ENCODE measurements around the gene ASTN2. TPM values are rescaled to one million over a fixed set of nuclear protein-coding genes. Genes with fewer than 3 reads are reported as not detected.

ASTN2 gene
- total RNA-seq, 1 experiment from 2014 or later, result 4.8 TPM

DNA sequence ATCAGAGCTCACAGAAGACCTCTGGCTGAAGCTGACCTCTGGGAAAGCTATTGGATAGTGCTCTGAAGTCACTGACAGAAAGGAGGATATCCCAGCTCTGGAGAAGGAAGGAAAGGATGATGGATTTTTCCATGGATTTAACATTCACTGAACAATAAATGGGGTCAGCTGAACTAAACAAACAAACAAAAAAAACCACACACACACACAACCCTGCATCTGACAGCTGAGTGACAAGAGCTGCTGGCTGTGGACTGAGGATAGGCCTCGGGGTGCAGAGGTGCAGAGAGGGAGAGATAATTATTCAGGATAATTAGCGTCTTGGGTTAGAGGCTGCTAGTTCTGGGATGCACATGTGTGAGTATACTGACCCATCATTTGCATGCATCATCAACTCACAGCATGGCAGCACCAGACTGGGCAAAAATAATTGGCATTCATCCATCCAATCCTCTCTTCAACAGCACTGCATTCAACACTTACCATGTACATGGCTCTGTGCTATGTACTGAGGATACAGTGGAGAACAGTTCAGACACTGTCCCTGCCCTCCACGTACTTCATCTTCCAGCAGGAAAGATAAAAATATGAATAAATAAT is 859.2 kb downstream of the ASTN2 start:
- Histone ChIP-seq H3K9me2 (ENCODE audit: insufficient read depth) (no peaks in the 10 kb centered on the region), H3K4me2 (ENCODE audit: low read length) (no peak overlapping the region), H3K36me3 (ENCODE audit: control insufficient read depth in 1 of 2, insufficient read depth in 2 of 2, low read length in 2 of 2) (no peaks in the 10 kb centered on the region), H3K27ac (ENCODE audit: low read depth, low read length) (no peak overlapping the region), H3K9ac (ENCODE audit: low read length) (no peak overlapping the region), H3K27me3 (ENCODE audit: insufficient read depth, low read length) (peaks cover 3% of the 10 kb centered on the region; the same call in 1 of the 2 replicates), H3K9me3 (ENCODE audit: control insufficient read depth in 1 of 2, insufficient read depth in 1 of 2, low read depth in 1 of 2, low read length in 2 of 2) (no peaks in the 10 kb centered on the region), H4K20me1 (ENCODE audit: insufficient read depth) (no peaks in the 10 kb centered on the region), H3K4me1 (ENCODE audit: control insufficient read depth in 1 of 2, insufficient read depth in 2 of 2, low read length in 2 of 2) (no peaks in the 10 kb centered on the region), H3K79me2 (ENCODE audit: insufficient read depth, low read length) (no peaks in the 10 kb centered on the region), H3K4me3 (replicated peaks in 1 of 2; ENCODE audit: low read depth in 1 of 2, low read length in 2 of 2) (no peak overlapping the region), H2AFZ (ENCODE audit: low read depth, low read length, poor library complexity, severe bottlenecking) (no peak overlapping the region)
- ChIA-PET RAD21 (ENCODE audit: low non-redundant PET in 1 of 2, low total read pairs in 2 of 2, uncharacterized antibody in 2 of 2, unreplicated experiment in 2 of 2) (no interaction called here), CTCF (no interaction called here), POLR2A (no interaction called here)
- ATAC-seq, result no peak
- no TSS peak for BruUV-seq (replicated peaks)
- no peak for DNase-seq (ENCODE audit: low read depth, low spot score)
- TF ChIP-seq TCF7L2 (IDR thresholded peaks at IDR 0.05; ENCODE audit: borderline replicate concordance, extremely low read depth, insufficient read depth, insufficient read length) (no peak), SIN3A (IDR thresholded peaks at IDR 0.05; ENCODE audit: low read depth) (no peak), POLR2A (IDR thresholded peaks at IDR 0.05; ENCODE audit: borderline replicate concordance, extremely low read depth, insufficient read depth, insufficient read length) (no peak), RAD21 (IDR thresholded peaks at IDR 0.05; ENCODE audit: low read depth) (no peak), CEBPB (IDR thresholded peaks at IDR 0.05; ENCODE audit: low read depth) (no peak), YY1 (IDR thresholded peaks at IDR 0.05; ENCODE audit: extremely low read depth, insufficient replicate concordance, low read depth, low read length) (no peak), ZNF274 (IDR thresholded peaks at IDR 0.05; ENCODE audit: low read depth, low read length) (no peak), ELF1 (IDR thresholded peaks at IDR 0.05; ENCODE audit: borderline replicate concordance, low read depth) (no peak), JUND (IDR thresholded peaks at IDR 0.05) (no peak), EZH2 (IDR thresholded peaks at IDR 0.05) (no peak), ZFX (IDR thresholded peaks at IDR 0.05) (no peak), EGR1 (IDR thresholded peaks at IDR 0.05; ENCODE audit: low read depth) (no peak), SP1 (IDR thresholded peaks at IDR 0.05; ENCODE audit: low read depth) (no peak), CBX3 (IDR thresholded peaks at IDR 0.05; ENCODE audit: low read depth) (no peak), EZH2phosphoT487 (IDR thresholded peaks at IDR 0.05; ENCODE audit: borderline replicate concordance) (no peak)
- TF ChIP-seq, protein P1, sequence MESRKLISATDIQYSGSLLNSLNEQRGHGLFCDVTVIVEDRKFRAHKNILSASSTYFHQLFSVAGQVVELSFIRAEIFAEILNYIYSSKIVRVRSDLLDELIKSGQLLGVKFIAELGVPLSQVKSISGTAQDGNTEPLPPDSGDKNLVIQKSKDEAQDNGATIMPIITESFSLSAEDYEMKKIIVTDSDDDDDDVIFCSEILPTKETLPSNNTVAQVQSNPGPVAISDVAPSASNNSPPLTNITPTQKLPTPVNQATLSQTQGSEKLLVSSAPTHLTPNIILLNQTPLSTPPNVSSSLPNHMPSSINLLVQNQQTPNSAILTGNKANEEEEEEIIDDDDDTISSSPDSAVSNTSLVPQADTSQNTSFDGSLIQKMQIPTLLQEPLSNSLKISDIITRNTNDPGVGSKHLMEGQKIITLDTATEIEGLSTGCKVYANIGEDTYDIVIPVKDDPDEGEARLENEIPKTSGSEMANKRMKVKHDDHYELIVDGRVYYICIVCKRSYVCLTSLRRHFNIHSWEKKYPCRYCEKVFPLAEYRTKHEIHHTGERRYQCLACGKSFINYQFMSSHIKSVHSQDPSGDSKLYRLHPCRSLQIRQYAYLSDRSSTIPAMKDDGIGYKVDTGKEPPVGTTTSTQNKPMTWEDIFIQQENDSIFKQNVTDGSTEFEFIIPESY (IDR thresholded peaks at IDR 0.05; ENCODE audit: extremely low read depth, insufficient replicate concordance, low read length), result no peak
- TF ChIP-seq, protein P2, sequence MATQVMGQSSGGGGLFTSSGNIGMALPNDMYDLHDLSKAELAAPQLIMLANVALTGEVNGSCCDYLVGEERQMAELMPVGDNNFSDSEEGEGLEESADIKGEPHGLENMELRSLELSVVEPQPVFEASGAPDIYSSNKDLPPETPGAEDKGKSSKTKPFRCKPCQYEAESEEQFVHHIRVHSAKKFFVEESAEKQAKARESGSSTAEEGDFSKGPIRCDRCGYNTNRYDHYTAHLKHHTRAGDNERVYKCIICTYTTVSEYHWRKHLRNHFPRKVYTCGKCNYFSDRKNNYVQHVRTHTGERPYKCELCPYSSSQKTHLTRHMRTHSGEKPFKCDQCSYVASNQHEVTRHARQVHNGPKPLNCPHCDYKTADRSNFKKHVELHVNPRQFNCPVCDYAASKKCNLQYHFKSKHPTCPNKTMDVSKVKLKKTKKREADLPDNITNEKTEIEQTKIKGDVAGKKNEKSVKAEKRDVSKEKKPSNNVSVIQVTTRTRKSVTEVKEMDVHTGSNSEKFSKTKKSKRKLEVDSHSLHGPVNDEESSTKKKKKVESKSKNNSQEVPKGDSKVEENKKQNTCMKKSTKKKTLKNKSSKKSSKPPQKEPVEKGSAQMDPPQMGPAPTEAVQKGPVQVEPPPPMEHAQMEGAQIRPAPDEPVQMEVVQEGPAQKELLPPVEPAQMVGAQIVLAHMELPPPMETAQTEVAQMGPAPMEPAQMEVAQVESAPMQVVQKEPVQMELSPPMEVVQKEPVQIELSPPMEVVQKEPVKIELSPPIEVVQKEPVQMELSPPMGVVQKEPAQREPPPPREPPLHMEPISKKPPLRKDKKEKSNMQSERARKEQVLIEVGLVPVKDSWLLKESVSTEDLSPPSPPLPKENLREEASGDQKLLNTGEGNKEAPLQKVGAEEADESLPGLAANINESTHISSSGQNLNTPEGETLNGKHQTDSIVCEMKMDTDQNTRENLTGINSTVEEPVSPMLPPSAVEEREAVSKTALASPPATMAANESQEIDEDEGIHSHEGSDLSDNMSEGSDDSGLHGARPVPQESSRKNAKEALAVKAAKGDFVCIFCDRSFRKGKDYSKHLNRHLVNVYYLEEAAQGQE (IDR thresholded peaks at IDR 0.05; ENCODE audit: low read depth), result no peak
- TF ChIP-seq, protein P3, sequence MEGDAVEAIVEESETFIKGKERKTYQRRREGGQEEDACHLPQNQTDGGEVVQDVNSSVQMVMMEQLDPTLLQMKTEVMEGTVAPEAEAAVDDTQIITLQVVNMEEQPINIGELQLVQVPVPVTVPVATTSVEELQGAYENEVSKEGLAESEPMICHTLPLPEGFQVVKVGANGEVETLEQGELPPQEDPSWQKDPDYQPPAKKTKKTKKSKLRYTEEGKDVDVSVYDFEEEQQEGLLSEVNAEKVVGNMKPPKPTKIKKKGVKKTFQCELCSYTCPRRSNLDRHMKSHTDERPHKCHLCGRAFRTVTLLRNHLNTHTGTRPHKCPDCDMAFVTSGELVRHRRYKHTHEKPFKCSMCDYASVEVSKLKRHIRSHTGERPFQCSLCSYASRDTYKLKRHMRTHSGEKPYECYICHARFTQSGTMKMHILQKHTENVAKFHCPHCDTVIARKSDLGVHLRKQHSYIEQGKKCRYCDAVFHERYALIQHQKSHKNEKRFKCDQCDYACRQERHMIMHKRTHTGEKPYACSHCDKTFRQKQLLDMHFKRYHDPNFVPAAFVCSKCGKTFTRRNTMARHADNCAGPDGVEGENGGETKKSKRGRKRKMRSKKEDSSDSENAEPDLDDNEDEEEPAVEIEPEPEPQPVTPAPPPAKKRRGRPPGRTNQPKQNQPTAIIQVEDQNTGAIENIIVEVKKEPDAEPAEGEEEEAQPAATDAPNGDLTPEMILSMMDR (IDR thresholded peaks at IDR 0.05 in 2 of 3, conservative IDR thresholded peaks at IDR 0.05 in 1 of 3; ENCODE audit: borderline replicate concordance in 1 of 3, insufficient read depth in 1 of 3, low read depth in 2 of 3, low read length in 2 of 3), result no peak
- intact Hi-C loops (cut with micrococcal nuclease), result loop anchor here (10.0 kb wide), 1 partner anchor 551 kb away; no protein-coding TSS in a partner anchor
